ENCODE data around the gene COL11A2. TPM values are rescaled to one million over a fixed set of nuclear protein-coding genes. Genes with fewer than 3 reads are reported as not detected.

The COL11A2 gene
- total RNA-seq, 1 experiment from 2014 or later = 0.91 TPM

GRCh38 chr6:33192671-33193602 lies 670 bp upstream of the COL11A2 start:
- Mint-ChIP-seq H3K4me1 (ENCODE audit: insufficient read depth, unreplicated experiment) (peaks cover 9% of the 10 kb centered on the region), H3K9me3 (ENCODE audit: unreplicated experiment) (no peaks in the 10 kb centered on the region), H3K27ac (ENCODE audit: low read depth, unreplicated experiment) (no peak overlapping the region), H3K4me3 (ENCODE audit: unreplicated experiment) (no peak overlapping the region), H3K27me3 (ENCODE audit: insufficient read depth, unreplicated experiment) (no peaks in the 10 kb centered on the region), H3K36me3 (ENCODE audit: insufficient read depth, unreplicated experiment) (peaks cover 36% of the 10 kb centered on the region)
- intact Hi-C loops (cut with micrococcal nuclease) = no loop called here
- BruUV-seq (replicated peaks) = no TSS peak
- ChIA-PET POLR2A (no interaction called here), CTCF (interaction anchor here (0.6 kb wide), 1 partner anchor 56 kb away, joined by 3 read pairs; no protein-coding TSS in a partner anchor)
- DNase-seq (ENCODE audit: unreplicated experiment) = no peak
- TF ChIP-seq, protein P1, sequence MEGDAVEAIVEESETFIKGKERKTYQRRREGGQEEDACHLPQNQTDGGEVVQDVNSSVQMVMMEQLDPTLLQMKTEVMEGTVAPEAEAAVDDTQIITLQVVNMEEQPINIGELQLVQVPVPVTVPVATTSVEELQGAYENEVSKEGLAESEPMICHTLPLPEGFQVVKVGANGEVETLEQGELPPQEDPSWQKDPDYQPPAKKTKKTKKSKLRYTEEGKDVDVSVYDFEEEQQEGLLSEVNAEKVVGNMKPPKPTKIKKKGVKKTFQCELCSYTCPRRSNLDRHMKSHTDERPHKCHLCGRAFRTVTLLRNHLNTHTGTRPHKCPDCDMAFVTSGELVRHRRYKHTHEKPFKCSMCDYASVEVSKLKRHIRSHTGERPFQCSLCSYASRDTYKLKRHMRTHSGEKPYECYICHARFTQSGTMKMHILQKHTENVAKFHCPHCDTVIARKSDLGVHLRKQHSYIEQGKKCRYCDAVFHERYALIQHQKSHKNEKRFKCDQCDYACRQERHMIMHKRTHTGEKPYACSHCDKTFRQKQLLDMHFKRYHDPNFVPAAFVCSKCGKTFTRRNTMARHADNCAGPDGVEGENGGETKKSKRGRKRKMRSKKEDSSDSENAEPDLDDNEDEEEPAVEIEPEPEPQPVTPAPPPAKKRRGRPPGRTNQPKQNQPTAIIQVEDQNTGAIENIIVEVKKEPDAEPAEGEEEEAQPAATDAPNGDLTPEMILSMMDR (IDR thresholded peaks at IDR 0.05; ENCODE audit: unreplicated experiment) = no peak

- Mint-ChIP-seq H3K9me3 (ENCODE audit: unreplicated experiment) (no peaks in the 10 kb centered on the region), H3K27ac (ENCODE audit: low read depth, unreplicated experiment) (no peak overlapping the region), H3K4me3 (ENCODE audit: unreplicated experiment) (no peak overlapping the region), H3K4me1 (ENCODE audit: insufficient read depth, unreplicated experiment) (no peaks in the 10 kb centered on the region), H3K36me3 (ENCODE audit: insufficient read depth, unreplicated experiment) (peaks cover 26% of the 10 kb centered on the region), H3K27me3 (ENCODE audit: insufficient read depth, unreplicated experiment) (no peaks in the 10 kb centered on the region)
- no peak for DNase-seq (ENCODE audit: unreplicated experiment)
- no TSS peak for BruUV-seq (replicated peaks)
- intact Hi-C loops (cut with micrococcal nuclease) = no loop called here
- POLR2A ChIA-PET = interaction anchor here (0.7 to 0.8 kb wide), 2 partner anchors 28 to 69 kb away, joined by 3 read pairs; no protein-coding TSS in a partner anchor
- TF ChIP-seq, protein P1 (IDR thresholded peaks at IDR 0.05; ENCODE audit: unreplicated experiment) = no peak
- CTCF ChIA-PET = no interaction called here
These were observed 723 bp downstream of the COL11A2 start for GRCh38 chr6:33191383-33192104.

DNA sequence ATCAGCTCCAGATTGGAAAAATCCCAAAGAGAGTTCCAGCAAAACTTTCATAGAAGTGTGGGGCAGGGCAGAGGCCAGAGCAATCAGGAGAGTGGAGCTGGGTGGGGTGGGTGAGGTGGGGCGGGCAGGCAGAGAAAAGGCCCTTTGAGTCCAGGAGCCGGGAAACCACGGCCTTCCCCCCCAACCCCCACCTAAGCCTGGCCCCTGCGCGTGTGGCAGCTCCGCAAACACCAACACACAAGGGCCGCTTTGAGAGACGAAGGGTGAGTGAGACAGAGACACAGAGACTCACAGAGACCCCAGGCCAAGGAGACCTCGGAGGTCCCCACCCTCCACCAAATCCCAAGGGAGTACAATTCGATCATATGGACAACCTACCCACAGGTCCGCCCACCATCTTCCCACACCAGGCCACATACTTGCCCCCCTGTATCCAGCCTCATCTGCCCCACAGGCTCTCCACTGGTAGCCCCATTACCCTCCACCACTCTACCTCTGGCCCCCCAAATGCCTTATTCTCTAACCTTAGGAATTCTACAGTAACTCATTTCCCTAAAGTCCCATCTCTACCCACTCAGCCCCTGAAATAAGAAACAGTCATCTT lies 1.7 kb downstream of the COL11A2 start:
- ChIA-PET CTCF (interaction anchor here (0.7 to 1.0 kb wide), 2 partner anchors 12 to 1117 kb away, joined by 3 to 5 read pairs; no protein-coding TSS in a partner anchor), POLR2A (interaction anchor here (0.6 to 1.7 kb wide), 2 partner anchors 10 to 74 kb away, joined by 3 to 4 read pairs; partner anchors contain the start of genes RXRB and SLC39A7)
- Mint-ChIP-seq H3K9me3 (ENCODE audit: unreplicated experiment) (no peaks in the 10 kb centered on the region), H3K27me3 (ENCODE audit: insufficient read depth, unreplicated experiment) (no peaks in the 10 kb centered on the region), H3K4me3 (ENCODE audit: unreplicated experiment) (no peak overlapping the region), H3K4me1 (ENCODE audit: insufficient read depth, unreplicated experiment) (no peaks in the 10 kb centered on the region), H3K36me3 (ENCODE audit: insufficient read depth, unreplicated experiment) (peaks cover 18% of the 10 kb centered on the region), H3K27ac (ENCODE audit: low read depth, unreplicated experiment) (no peak overlapping the region)
- no TSS peak for BruUV-seq (replicated peaks)
- no peak for DNase-seq (ENCODE audit: unreplicated experiment)
- TF ChIP-seq, protein P1 (IDR thresholded peaks at IDR 0.05; ENCODE audit: unreplicated experiment) = no peak
- intact Hi-C loops (cut with micrococcal nuclease) = no loop called here

Data from MCF 10A (cell line).